CD4-positive, alpha-beta T cell treated with Interleukin-4 for 1 hour (primary cell): ENCODE results near the gene ZDHHC14.

Source experiments
- DNase-seq, 2 donors: peaks; one replicate each; pipeline ENCODE4 v3.0.0-alpha.2; 2020 to 2022

The ZDHHC14 gene

GRCh38 chr6:157494132-157494710, 113.2 kb downstream of the ZDHHC14 start:
- no peak for DNase-seq

- no peak for DNase-seq
Measured at GRCh38 chr6:157496534-157497095, 115.6 kb downstream of the ZDHHC14 start.

- no peak for DNase-seq
Measured at GRCh38 chr6:157497579-157497978, 116.6 kb downstream of the ZDHHC14 start.

GRCh38 chr6:157498817-157499216, 117.8 kb downstream of the ZDHHC14 start:
- DNase-seq: no peak

GRCh38 chr6:157500022-157500421, 119.0 kb downstream of the ZDHHC14 start:
- DNase-seq: no peak

- DNase-seq: no peak
Measured at GRCh38 chr6:157503018-157503747, 122.2 kb downstream of the ZDHHC14 start.

GRCh38 chr6:157505912-157506491, 125.0 kb downstream of the ZDHHC14 start:
- no peak for DNase-seq

GRCh38 chr6:157510323-157511188, 129.6 kb downstream of the ZDHHC14 start:
- no peak for DNase-seq

DNA sequence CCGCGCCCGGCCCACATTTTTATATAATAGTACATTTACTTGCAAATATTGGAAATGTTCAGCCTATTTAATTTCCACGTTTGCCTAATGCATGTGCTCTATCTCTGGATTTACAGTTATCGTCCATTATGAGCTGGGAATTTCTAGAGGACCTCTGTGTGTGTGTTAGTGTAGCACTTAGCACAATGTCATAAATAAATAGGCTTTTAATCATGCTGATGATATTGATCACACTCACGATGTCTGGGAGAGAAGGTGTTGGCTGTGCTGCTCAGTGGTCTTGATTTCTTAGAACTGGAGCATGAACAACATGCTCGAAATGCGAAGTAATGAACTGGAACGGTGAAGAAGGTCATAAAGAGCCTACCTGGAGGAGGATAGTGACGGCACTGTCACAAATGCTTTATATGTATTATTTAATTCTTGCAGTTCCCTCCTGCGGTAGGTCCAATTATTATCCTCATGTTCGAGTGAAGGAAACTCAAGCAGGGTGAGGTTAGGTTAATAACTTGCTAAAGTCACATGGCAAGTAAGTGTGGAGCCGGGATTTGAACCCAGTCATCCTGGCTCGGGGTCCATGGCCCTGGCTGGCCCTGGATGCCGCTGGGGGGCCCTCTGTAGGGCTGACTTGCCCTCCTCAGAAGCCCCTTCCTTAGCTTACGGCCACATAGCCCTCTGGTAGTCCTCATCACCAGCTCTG, 130.8 kb downstream of the ZDHHC14 start:
- DNase-seq: no peak

- DNase-seq: no peak
Measured at GRCh38 chr6:157512382-157512682, 131.3 kb downstream of the ZDHHC14 start.

- no peak for DNase-seq
Measured at GRCh38 chr6:157513004-157513603, 132.1 kb downstream of the ZDHHC14 start.

GRCh38 chr6:157513619-157514485, 132.9 kb downstream of the ZDHHC14 start:
- no peak for DNase-seq

GRCh38 chr6:157514659-157515496, 133.9 kb downstream of the ZDHHC14 start:
- peak in 1 of 2 donors; percentile 38 for DNase-seq

DNA sequence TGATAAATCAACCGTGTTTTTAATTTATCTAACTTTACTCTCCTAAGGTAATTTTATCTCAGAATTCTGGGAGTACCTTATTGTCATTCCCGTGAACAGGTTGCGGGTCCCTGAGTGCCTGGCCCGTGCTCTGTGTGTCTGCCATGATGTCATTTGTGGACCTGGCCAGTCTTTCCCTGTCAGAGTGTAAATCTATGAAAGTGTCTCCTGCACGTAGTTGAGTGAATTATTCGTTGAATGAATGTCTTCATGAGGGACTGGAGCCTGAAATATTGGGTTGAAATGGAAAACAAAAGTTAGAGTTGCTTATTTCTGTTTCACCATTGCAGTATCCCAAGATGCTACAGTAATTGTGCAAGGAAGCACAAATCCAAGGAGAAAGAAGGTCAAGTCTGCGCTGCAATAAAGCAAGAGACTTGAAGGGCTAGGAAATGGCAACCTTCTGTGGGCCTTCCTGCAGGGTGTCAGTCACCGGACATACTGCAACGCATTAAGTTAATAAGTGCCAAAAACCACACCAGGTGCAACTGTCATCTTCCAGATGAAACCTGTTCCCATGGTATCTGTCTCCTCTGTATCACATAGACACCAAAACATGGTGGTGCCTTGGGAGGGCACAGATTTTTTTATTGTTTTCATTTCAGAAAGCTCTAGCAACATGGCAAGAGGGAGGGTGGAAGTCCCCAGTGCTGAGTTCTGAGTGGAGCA, 135.5 kb downstream of the ZDHHC14 start:
- DNase-seq: no peak

GRCh38 chr6:157517601-157518359, 136.8 kb downstream of the ZDHHC14 start:
- DNase-seq: no peak

DNA sequence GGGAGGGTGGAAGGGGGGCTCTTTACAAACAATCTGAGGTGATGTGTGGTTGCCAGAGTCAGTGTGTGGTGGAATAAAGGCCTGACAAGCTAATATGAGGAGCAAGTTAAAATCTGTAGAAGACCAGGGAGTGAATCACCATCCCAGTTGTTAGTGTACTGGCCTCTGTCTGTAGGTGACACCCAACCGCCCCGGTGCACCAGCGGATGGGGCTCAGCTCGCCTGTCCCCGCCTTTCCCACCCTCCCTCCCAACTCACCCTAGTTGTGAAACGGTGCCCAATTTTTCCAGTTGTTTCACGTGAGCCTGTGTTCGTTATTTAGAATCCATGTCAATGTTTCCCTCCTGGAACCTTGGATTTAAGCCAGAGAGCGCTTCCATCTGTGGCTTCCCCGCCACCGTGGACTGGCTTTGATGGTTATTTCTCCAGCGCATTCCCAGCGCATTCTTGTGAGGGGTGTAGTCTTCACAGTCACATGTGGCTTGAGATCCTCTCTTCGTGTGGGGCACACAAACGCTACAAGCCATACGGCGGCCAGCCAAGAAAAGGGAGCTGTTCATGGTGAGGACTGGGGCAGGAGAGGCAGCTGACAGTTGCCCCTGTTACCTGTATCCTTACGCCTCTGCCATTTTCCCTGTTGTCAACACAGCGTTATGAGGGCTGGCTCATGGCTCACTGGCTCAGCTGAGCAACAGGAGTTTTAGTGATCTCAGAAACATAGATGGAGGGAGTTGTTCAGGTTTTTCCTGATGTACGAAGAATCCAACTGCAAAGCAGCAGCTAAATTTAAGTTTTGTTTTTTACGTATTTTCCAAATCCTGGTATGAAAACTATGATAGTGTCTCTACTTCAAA, 137.6 kb downstream of the ZDHHC14 start:
- no peak for DNase-seq

- DNase-seq: no peak
Measured at GRCh38 chr6:157519255-157520116, 138.5 kb downstream of the ZDHHC14 start.
